Body of pancreas (tissue), 4 donors: ENCODE results near the gene CCDC174. TPM values are rescaled to one million over a fixed set of nuclear protein-coding genes. Genes with fewer than 3 reads are reported as not detected.

ENCODE experiments used
- ATAC-seq: fragments of 150-250 bp; one replicate; pipeline ENCODE4 v1.9.1; 2016
- DNase-seq, 4 donors: peaks; one replicate each; pipeline ENCODE4 v3.0.0-alpha.2; 2019
- H3K27ac ChIP-seq, 4 donors: fragments of 200-600 bp; sonication (generic); 1 replicate in 3 of 4; 2 replicates in 1 of 4; pipeline versions ENCODE4 v1.5.1 to v1.6.1; 2016 to 2019; ENCODE audit warnings: mild to moderate bottlenecking in 1 of 4, mixed read lengths in 1 of 4, moderate library complexity in 1 of 4
- H3K27me3 ChIP-seq, 2 donors: fragments of 200-600 bp; sonication (generic); one replicate each; pipeline ENCODE4 v1.6.0; 2016; ENCODE audit warnings: mild to moderate bottlenecking in 1 of 2
- H3K36me3 ChIP-seq, 2 donors: fragments of 200-600 bp; sonication (generic); replicated peaks in 1 of 2; 2 replicates each; pipeline ENCODE4 v1.5.1; 2016; ENCODE audit warnings: low read depth in 2 of 2; ENCODE audit not compliant: insufficient read depth in 1 of 2
- H3K4me1 ChIP-seq: fragments of 200-600 bp; sonication (generic); one replicate; pipeline ENCODE4 v1.6.0; 2016
- H3K4me3 ChIP-seq, 2 donors: fragments of 200-600 bp; sonication (generic); 1 replicate in 1 of 2; 2 replicates in 1 of 2; pipeline ENCODE4 v1.5.1; 2016 to 2019
- H3K9me3 ChIP-seq, 3 donors: fragments of 200-600 bp; sonication (generic); 1 replicate in 2 of 3; 2 replicates in 1 of 3; pipeline ENCODE4 v1.5.1; 2016
- POLR2A ChIP-seq, 3 donors: fragments of 450-650 bp; IDR thresholded peaks; one replicate each; pipeline ENCODE4 v1.6.1; 2016; ENCODE audit warnings: antibody characterized with exemption in 3 of 3, mild to moderate bottlenecking in 2 of 3
- WGBS, 2 donors: methylation state at CpG; one replicate each; pipeline ENCODE4 v1.1.5; 2017; 5-methylcytosine and 5-hydroxymethylcytosine counted together
- intact Hi-C: fragments of 100-400 bp; cut with DNase I; formaldehyde crosslinking; loops from one replicate; pipeline ENCODE4 v1.15.1; 2023
- total RNA-seq, 2 donors: library from RNA; depleted of rRNA; stranded (reverse); fragments of >200 nt; gene quantifications; one replicate each; pipeline ENCODE4 v1.1.0, GENCODE V29; 2016
- TF ChIP-seq, protein P1 (sequence below), 7 experiments: fragments of 450-650 bp in 4 of 7; fragments of 200-600 bp in 3 of 7; sonication (generic) in 3 of 7; IDR thresholded peaks; one replicate each; pipeline ENCODE4 v1.5.1; 2016 to 2019; ENCODE audit warnings: antibody characterized with exemption in 7 of 7

Gene CCDC174
- total RNA-seq, 2 donors from 2014 or later: 11.2 to 17.8 TPM

DNA sequence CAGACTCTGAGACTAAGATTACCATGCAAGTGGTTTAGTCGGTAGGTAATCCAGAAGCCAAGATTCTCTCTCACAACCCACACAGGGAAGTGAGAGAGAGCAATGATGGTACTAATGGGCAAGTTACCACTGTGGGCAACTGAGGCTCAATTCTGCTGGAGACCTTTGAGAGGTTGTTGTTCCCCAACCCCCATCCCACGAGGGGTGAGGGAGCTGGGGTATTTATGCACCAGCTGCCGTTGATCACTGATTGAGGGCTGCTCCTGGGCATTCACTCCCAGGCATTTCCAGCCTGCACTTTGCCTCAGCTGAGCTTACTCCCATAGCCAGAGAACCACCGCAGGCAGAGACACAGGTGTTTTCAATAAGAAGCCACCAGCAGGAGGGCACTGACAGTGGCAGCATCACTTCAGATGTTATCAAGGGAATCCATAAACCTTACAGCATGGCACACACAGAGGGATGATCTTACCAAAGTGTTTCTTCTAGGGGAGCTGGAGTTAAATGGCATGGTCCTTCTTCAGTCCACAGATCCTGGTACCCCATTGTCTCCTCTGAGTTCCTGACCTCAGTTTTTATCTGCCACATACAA, 15.0 kb upstream of the CCDC174 start:
- no peaks in the 10 kb centered on the region for H3K4me1 ChIP-seq
- H3K36me3 ChIP-seq: no peaks in the 10 kb centered on the region
- H3K27ac ChIP-seq: no peak overlapping the region
- intact Hi-C loops: loop anchor here (10.0 kb wide), 1 partner anchor 278 kb away; no protein-coding TSS in a partner anchor
- H3K27me3 ChIP-seq: no peaks in the 10 kb centered on the region
- H3K4me3 ChIP-seq: no peak overlapping the region
- no peak for ATAC-seq
- no peaks in the 10 kb centered on the region for H3K9me3 ChIP-seq
- DNase-seq: no peak
- TF ChIP-seq, protein P1, sequence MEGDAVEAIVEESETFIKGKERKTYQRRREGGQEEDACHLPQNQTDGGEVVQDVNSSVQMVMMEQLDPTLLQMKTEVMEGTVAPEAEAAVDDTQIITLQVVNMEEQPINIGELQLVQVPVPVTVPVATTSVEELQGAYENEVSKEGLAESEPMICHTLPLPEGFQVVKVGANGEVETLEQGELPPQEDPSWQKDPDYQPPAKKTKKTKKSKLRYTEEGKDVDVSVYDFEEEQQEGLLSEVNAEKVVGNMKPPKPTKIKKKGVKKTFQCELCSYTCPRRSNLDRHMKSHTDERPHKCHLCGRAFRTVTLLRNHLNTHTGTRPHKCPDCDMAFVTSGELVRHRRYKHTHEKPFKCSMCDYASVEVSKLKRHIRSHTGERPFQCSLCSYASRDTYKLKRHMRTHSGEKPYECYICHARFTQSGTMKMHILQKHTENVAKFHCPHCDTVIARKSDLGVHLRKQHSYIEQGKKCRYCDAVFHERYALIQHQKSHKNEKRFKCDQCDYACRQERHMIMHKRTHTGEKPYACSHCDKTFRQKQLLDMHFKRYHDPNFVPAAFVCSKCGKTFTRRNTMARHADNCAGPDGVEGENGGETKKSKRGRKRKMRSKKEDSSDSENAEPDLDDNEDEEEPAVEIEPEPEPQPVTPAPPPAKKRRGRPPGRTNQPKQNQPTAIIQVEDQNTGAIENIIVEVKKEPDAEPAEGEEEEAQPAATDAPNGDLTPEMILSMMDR (IDR thresholded peaks at IDR 0.05): no peak
- no peak for TF ChIP-seq POLR2A (IDR thresholded peaks at IDR 0.05)
- 53 to 70% methylated on average over 2 to 4 of the region's 4 CpGs for WGBS, 2 donors

DNA sequence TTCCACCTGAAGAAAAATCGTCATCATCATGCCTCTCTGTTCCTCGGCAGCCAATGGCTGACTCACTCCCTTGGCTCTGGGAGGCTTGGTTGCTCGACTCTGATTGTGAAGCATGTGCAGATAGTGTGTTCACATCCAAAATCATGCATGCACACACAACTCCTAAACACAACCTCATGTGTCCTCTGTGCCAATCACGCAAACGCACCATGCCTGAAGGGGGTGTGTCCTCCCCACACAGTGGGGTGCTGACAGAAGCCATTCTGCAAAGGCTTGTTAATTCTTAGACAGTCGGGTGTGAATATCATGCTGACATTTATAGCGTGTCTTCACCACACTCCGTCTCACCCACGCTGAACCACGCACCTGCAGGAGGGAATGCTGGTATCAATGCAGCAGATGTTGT, 11.4 kb upstream of the CCDC174 start:
- Histone ChIP-seq H3K27me3 (no peaks in the 10 kb centered on the region), H3K4me1 (no peaks in the 10 kb centered on the region), H3K9me3 (no peaks in the 10 kb centered on the region), H3K27ac (no peak overlapping the region), H3K36me3 (no peaks in the 10 kb centered on the region), H3K4me3 (no peak overlapping the region)
- ATAC-seq (no peak), DNase-seq (peak in 1 of 4 donors; percentile 37)
- intact Hi-C loops: no loop called here
- TF ChIP-seq POLR2A (IDR thresholded peaks at IDR 0.05): no peak
- TF ChIP-seq, protein P1 (IDR thresholded peaks at IDR 0.05): no peak
- 39 to 41% methylated on average over 8 to 10 of the region's 10 CpGs for WGBS, 2 donors

DNA sequence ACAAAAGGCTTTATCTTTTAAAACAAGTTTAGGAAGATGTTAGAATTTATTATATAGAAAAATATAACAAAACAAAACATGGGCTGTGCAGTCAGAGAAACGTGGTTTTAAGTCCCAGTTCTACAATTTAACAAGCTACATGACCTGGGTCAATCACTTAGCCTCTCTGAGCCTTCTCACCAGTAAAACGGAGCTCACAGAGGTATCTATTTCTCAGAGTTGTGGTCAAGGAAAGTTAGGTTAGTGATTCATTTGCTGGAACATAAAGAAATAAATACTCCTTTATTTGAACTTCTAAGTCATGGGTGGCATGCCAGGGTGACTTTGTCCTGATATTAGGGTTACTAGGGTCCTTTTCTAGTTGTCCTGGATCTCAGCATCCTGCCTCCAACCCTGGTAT, 10.8 kb upstream of the CCDC174 start:
- Histone ChIP-seq H3K36me3 (no peaks in the 10 kb centered on the region), H3K4me1 (no peaks in the 10 kb centered on the region), H3K9me3 (no peaks in the 10 kb centered on the region), H3K4me3 (no peak overlapping the region), H3K27me3 (no peaks in the 10 kb centered on the region), H3K27ac (no peak overlapping the region)
- intact Hi-C loops: no loop called here
- DNase-seq: no peak
- WGBS, 2 donors: 15 to 20% methylated on average over 2 of the region's 2 CpGs
- TF ChIP-seq POLR2A (IDR thresholded peaks at IDR 0.05): no peak
- TF ChIP-seq, protein P1 (IDR thresholded peaks at IDR 0.05): no peak
- no peak for ATAC-seq

DNA sequence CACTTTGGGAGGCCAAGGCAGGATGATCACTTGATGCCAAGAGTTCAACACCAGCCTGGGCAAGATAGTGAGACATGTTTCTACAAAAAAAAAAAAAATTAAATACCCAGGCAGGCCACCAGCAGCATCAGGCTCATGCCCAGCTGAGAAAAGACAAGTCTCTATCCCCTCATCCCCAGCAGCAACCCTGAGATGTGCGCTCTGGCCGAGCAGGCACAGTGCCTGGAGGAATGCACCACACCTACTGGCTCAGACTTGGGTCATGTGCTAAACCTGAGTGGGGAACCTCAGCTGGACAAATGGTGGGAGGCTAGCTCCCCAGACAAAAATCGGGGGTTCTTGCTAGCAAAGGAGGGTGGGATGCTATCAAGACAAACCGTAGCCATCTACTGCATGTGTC, 10.2 kb upstream of the CCDC174 start:
- no peak for DNase-seq
- no peak for ATAC-seq
- H3K4me3 ChIP-seq: no peak overlapping the region
- TF ChIP-seq, protein P1 (IDR thresholded peaks at IDR 0.05): no peak
- TF ChIP-seq POLR2A (IDR thresholded peaks at IDR 0.05): no peak
- no peaks in the 10 kb centered on the region for H3K36me3 ChIP-seq
- 78 to 100% methylated on average over 2 to 4 of the region's 4 CpGs for WGBS, 2 donors
- no peaks in the 10 kb centered on the region for H3K4me1 ChIP-seq
- no peaks in the 10 kb centered on the region for H3K27me3 ChIP-seq
- intact Hi-C loops: no loop called here
- no peak overlapping the region for H3K27ac ChIP-seq
- no peaks in the 10 kb centered on the region for H3K9me3 ChIP-seq

DNA sequence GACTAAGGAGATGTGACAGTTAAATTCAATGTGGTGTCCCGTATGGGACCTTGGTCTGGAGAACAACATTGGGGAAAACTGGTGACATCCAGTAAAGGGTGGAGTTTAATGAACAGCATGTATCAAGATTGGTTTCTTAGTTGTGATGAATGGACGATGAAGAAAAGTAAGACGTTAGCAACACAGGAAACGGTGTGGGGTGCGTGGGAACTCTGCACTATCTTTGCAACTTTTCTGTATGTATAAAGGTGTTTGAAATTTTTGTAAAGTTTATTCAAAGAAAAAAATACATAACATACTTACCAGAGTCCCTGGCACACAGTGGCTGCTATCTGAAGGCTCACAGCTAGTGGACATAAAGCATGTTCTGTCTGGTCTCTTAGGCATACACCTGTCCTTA, 6.1 kb upstream of the CCDC174 start:
- Histone ChIP-seq H3K4me1 (peaks cover 18% of the 10 kb centered on the region), H3K4me3 (no peak overlapping the region), H3K36me3 (no peaks in the 10 kb centered on the region), H3K9me3 (no peaks in the 10 kb centered on the region), H3K27ac (no peak overlapping the region), H3K27me3 (no peaks in the 10 kb centered on the region)
- TF ChIP-seq, protein P1 (IDR thresholded peaks at IDR 0.05): no peak
- TF ChIP-seq POLR2A (IDR thresholded peaks at IDR 0.05): no peak
- intact Hi-C loops: no loop called here
- 80 to 85% methylated on average over 5 of the region's 5 CpGs for WGBS, 2 donors
- no peak for ATAC-seq
- no peak for DNase-seq
